Posterior vena cava (tissue), 2 donors: Measurements from ENCODE around the gene GTPBP4. TPM values are rescaled to one million over a fixed set of nuclear protein-coding genes. Genes with fewer than 3 reads are reported as not detected.
"Not testable (repeated sequence)": the region's sequence is repeated elsewhere in the genome, so short reads cannot be mapped to it uniquely, and the experiment has no call there.

Experiments
- DNase-seq: peaks from one replicate; pipeline ENCODE4 v3.0.0-alpha.2; 2020; ENCODE audit warnings: low spot score
- intact Hi-C, 2 donors: fragments of 100-400 bp; cut with DNase I; formaldehyde crosslinking; loops; one replicate each; pipeline versions ENCODE4 v1.14.1 to v1.14.2; 2022 to 2023
- total RNA-seq, 2 donors: library from RNA; stranded (reverse); fragmentation: NEBNext Ultra II Directional; extraction: Animal tissue kit (Norgen Biotek cat#: 25700); gene quantifications; one replicate each; pipeline ENCODE4 v1.2.1, GENCODE V29; 2021
- donor health status: DM: yes; HTN: yes; CAD: no.
- donor health status: DM: yes; HTN: yes; CAD: no.

Gene GTPBP4
- total RNA-seq, 2 donors from 2014 or later: 35.3 to 42.3 TPM

- intact Hi-C loops: no loop called here
- peak; percentile 4 for DNase-seq
These were observed 2.0 kb upstream of the GTPBP4 start for GRCh38 chr10:986137-986825.

- intact Hi-C loops: no loop called here
These were observed 1.2 kb upstream of the GTPBP4 start for GRCh38 chr10:986881-987619.

GRCh38 chr10:987620-987869 is 689 bp upstream of the GTPBP4 start:
- no peak for DNase-seq
- intact Hi-C loops: no loop called here

More at GRCh38 chr10:986881-987619, 1.2 kb upstream of the GTPBP4 start:
- peak; percentile 48 for DNase-seq

- intact Hi-C loops: no loop called here
- peak; percentile 55 for DNase-seq
These were observed 672 bp downstream of the GTPBP4 start for GRCh38 chr10:988667-989545.

- intact Hi-C loops: no loop called here
- peak; percentile 18 for DNase-seq
These were observed 2.6 kb downstream of the GTPBP4 start for GRCh38 chr10:990808-991207.

GRCh38 chr10:992467-992866 is 4.2 kb downstream of the GTPBP4 start:
- intact Hi-C loops: no loop called here
- no peak for DNase-seq

GRCh38 chr10:992871-993270 is 4.6 kb downstream of the GTPBP4 start:
- no peak for DNase-seq
- intact Hi-C loops: no loop called here

- DNase-seq: no peak
These were observed 6.8 kb downstream of the GTPBP4 start for GRCh38 chr10:994836-995558.

GRCh38 chr10:995559-995926 is 7.3 kb downstream of the GTPBP4 start:
- no peak for DNase-seq
- intact Hi-C loops: no loop called here

More at GRCh38 chr10:994836-995558, 6.8 kb downstream of the GTPBP4 start:
- intact Hi-C loops: no loop called here

- intact Hi-C loops: no loop called here
These were observed 7.8 kb downstream of the GTPBP4 start for GRCh38 chr10:996031-996430.

GRCh38 chr10:997266-998022 is 9.2 kb downstream of the GTPBP4 start:
- intact Hi-C loops: no loop called here
- no peak for DNase-seq

More at GRCh38 chr10:996031-996430, 7.8 kb downstream of the GTPBP4 start:
- no peak for DNase-seq

- intact Hi-C loops: loop anchor here in 1 of 2 donors (5.0 kb wide), 1 partner anchor 495 kb away; no protein-coding TSS in a partner anchor
- DNase-seq: no peak
These were observed 14.3 kb downstream of the GTPBP4 start for GRCh38 chr10:1002425-1003006.

GRCh38 chr10:1003884-1004670 is 15.8 kb downstream of the GTPBP4 start:
- intact Hi-C loops: loop anchor here in 1 of 2 donors (5.0 kb wide), 1 partner anchor 497 kb away; no protein-coding TSS in a partner anchor
- no peak for DNase-seq

GRCh38 chr10:1006573-1006972 is 18.3 kb downstream of the GTPBP4 start:
- no peak for DNase-seq
- intact Hi-C loops: no loop called here

- intact Hi-C loops: no loop called here
- no peak for DNase-seq
These were observed 19.3 kb downstream of the GTPBP4 start for GRCh38 chr10:1007583-1007982.

- intact Hi-C loops: no loop called here
- DNase-seq: no peak
These were observed 20.8 kb downstream of the GTPBP4 start for GRCh38 chr10:1009071-1009494.

- intact Hi-C loops, DNase-seq: not testable (repeated sequence)
These were observed 21.7 kb downstream of the GTPBP4 start for GRCh38 chr10:1009947-1010346.

GRCh38 chr10:1010703-1011102 is 22.5 kb downstream of the GTPBP4 start:
- DNase-seq: no peak
- intact Hi-C loops: no loop called here
